HEK293 (cell line): Measurements from ENCODE around the gene MYOM3.

Source experiments
- CTCF ChIA-PET: fragments of 350-600 bp; formaldehyde crosslinking; extraction: SDS; loops from one replicate; lab custom pipeline; 2021; ENCODE audit warnings: antibody characterized with exemption; lab: Yijun Ruan, JAX
- POLR2A ChIA-PET: fragments of 300-600 bp; formaldehyde crosslinking; extraction: SDS; loops from one replicate; lab custom pipeline; 2020; ENCODE audit warnings: antibody characterized with exemption, inconsistent platforms; lab: Yijun Ruan, JAX
- H3K27ac ChIP-seq: fragments of 200-500 bp; sonication (Bioruptor generic); 2 replicates; pipeline ENCODE4 v1.5.1; 2014; ENCODE audit warnings: low read depth, low read length, control low read depth, inconsistent platforms; ENCODE audit errors: extremely low read depth
- H3K36me3 ChIP-seq, 2 experiments: fragments of 200-500 bp in 1 of 2; sonication (Bioruptor generic) in 1 of 2; 1 replicate in 1 of 2; 2 replicates in 1 of 2; pipeline ENCODE4 v1.5.1; 2014 to 2017; ENCODE audit warnings: inconsistent platforms in 2 of 2, low read length in 2 of 2; ENCODE audit not compliant: control insufficient read depth in 2 of 2, insufficient read depth in 1 of 2
- H3K4me1 ChIP-seq: fragments of 200-500 bp; sonication (Bioruptor generic); 2 replicates; pipeline ENCODE4 v1.5.1; 2014; ENCODE audit warnings: mild to moderate bottlenecking, low read length, inconsistent platforms; ENCODE audit not compliant: control insufficient read depth, insufficient read depth
- H3K4me3 ChIP-seq: 2 replicates; pipeline ENCODE4 v1.5.1; 2011; ENCODE audit warnings: low read depth, mild to moderate bottlenecking, control low read depth, low read length, moderate library complexity
- H3K9me3 ChIP-seq: fragments of 200-500 bp; sonication (Bioruptor generic); 2 replicates; pipeline ENCODE4 v1.5.1; 2014; ENCODE audit warnings: low read depth, low read length, inconsistent platforms; ENCODE audit not compliant: control insufficient read depth, insufficient read depth
- HOXD13 ChIP-seq: sonication (generic); formaldehyde crosslinking; IDR thresholded peaks from 2 replicates; pipeline ENCODE4 v1.8.0; 2022; ENCODE audit warnings: missing genetic modification reagents, borderline replicate concordance
- OVOL3 ChIP-seq: fragments of 450-650 bp; formaldehyde crosslinking; IDR thresholded peaks from 2 replicates; pipeline ENCODE4 v1.5.1; 2016; ENCODE audit warnings: missing biosample characterization, missing genetic modification characterization
- SALL2 ChIP-seq: fragments of 450-650 bp; formaldehyde crosslinking; IDR thresholded peaks from 2 replicates; pipeline ENCODE4 v1.5.0; 2017; ENCODE audit warnings: missing biosample characterization, mild to moderate bottlenecking, missing genetic modification characterization, borderline replicate concordance
- SCRT2 ChIP-seq: fragments of 450-650 bp; formaldehyde crosslinking; IDR thresholded peaks from 2 replicates; pipeline ENCODE4 v1.5.1; 2016; ENCODE audit warnings: missing biosample characterization, missing genetic modification characterization
- ZEB2 ChIP-seq: fragments of 450-650 bp; formaldehyde crosslinking; IDR thresholded peaks from 2 replicates; pipeline ENCODE4 v1.5.1; 2016; ENCODE audit warnings: missing biosample characterization, missing genetic modification characterization
- ZFP3 ChIP-seq: fragments of 450-650 bp; formaldehyde crosslinking; IDR thresholded peaks from 2 replicates; pipeline ENCODE4 v1.5.1; 2016; ENCODE audit warnings: low read depth, missing biosample characterization, missing genetic modification characterization
- ZNF138 ChIP-seq: fragments of 450-650 bp; formaldehyde crosslinking; IDR thresholded peaks from 2 replicates; pipeline ENCODE4 v1.5.1; 2016; ENCODE audit warnings: missing biosample characterization, missing genetic modification characterization, borderline replicate concordance
- ZNF155 ChIP-seq: fragments of 450-650 bp; formaldehyde crosslinking; IDR thresholded peaks from 2 replicates; pipeline ENCODE4 v1.5.1; 2016; ENCODE audit warnings: missing biosample characterization, missing genetic modification characterization
- ZNF184 ChIP-seq: fragments of 450-650 bp; IDR thresholded peaks from 2 replicates; pipeline ENCODE4 v1.5.1; 2018; ENCODE audit warnings: missing biosample characterization, mild to moderate bottlenecking, missing genetic modification characterization
- ZNF202 ChIP-seq: fragments of 450-650 bp; formaldehyde crosslinking; IDR thresholded peaks from 2 replicates; pipeline ENCODE4 v1.5.1; 2016; ENCODE audit warnings: missing biosample characterization, missing genetic modification characterization, borderline replicate concordance
- ZNF266 ChIP-seq: fragments of 450-650 bp; formaldehyde crosslinking; IDR thresholded peaks from 2 replicates; pipeline ENCODE4 v1.5.1; 2016; ENCODE audit warnings: missing biosample characterization, missing genetic modification characterization, low read depth
- ZNF274 ChIP-seq, 2 experiments: fragments of 200-500 bp in 1 of 2; fragments of 450-650 bp in 1 of 2; sonication (Bioruptor generic) in 1 of 2; formaldehyde crosslinking in 1 of 2; IDR thresholded peaks; 2 replicates each; pipeline versions ENCODE4 v1.5.1 to v1.6.1; 2014 to 2016; ENCODE audit warnings: borderline replicate concordance in 1 of 2, inconsistent platforms in 1 of 2, low read length in 1 of 2, missing biosample characterization in 1 of 2, missing genetic modification characterization in 1 of 2
- ZNF423 ChIP-seq: fragments of 450-650 bp; formaldehyde crosslinking; IDR thresholded peaks from 2 replicates; pipeline ENCODE4 v1.5.1; 2016; ENCODE audit warnings: missing biosample characterization, missing genetic modification characterization
- ZNF514 ChIP-seq: fragments of 450-650 bp; formaldehyde crosslinking; IDR thresholded peaks from 2 replicates; pipeline ENCODE4 v1.5.1; 2016; ENCODE audit warnings: missing biosample characterization, missing genetic modification characterization
- ZNF529 ChIP-seq: fragments of 450-650 bp; formaldehyde crosslinking; IDR thresholded peaks from 2 replicates; pipeline ENCODE4 v1.5.1; 2017; ENCODE audit warnings: missing genetic modification characterization, missing biosample characterization; ENCODE audit not compliant: insufficient replicate concordance
- ZNF561 ChIP-seq: fragments of 450-650 bp; IDR thresholded peaks from 2 replicates; pipeline ENCODE4 v1.5.1; 2018; ENCODE audit warnings: missing biosample characterization, missing genetic modification characterization, borderline replicate concordance
- ZNF623 ChIP-seq: fragments of 450-650 bp; formaldehyde crosslinking; IDR thresholded peaks from 2 replicates; pipeline ENCODE4 v1.5.1; 2016; ENCODE audit warnings: missing biosample characterization, missing genetic modification characterization
- ZNF629 ChIP-seq: fragments of 450-650 bp; formaldehyde crosslinking; IDR thresholded peaks from 2 replicates; pipeline ENCODE4 v1.5.1; 2017; ENCODE audit warnings: missing biosample characterization, missing genetic modification characterization
- ZNF654 ChIP-seq: fragments of 450-650 bp; formaldehyde crosslinking; IDR thresholded peaks from 2 replicates; pipeline ENCODE4 v1.5.1; 2016; ENCODE audit warnings: low read depth, missing biosample characterization, missing genetic modification characterization
- ZNF670 ChIP-seq: fragments of 450-650 bp; formaldehyde crosslinking; IDR thresholded peaks from 2 replicates; pipeline ENCODE4 v1.5.1; 2016; ENCODE audit warnings: missing biosample characterization, missing genetic modification characterization, low read depth
- ZSCAN30 ChIP-seq: fragments of 450-650 bp; IDR thresholded peaks from 2 replicates; pipeline ENCODE4 v1.5.1; 2018; ENCODE audit warnings: missing biosample characterization, mild to moderate bottlenecking, missing genetic modification characterization, moderate library complexity
- TF ChIP-seq, protein P1 (sequence below): fragments of 450-650 bp; formaldehyde crosslinking; IDR thresholded peaks from 2 replicates; pipeline ENCODE4 v1.5.1; 2016; ENCODE audit warnings: missing biosample characterization, missing genetic modification characterization, low read depth
- TF ChIP-seq, protein P2 (sequence below): fragments of 450-650 bp; formaldehyde crosslinking; IDR thresholded peaks from 2 replicates; pipeline ENCODE4 v1.5.1; 2016; ENCODE audit warnings: missing biosample characterization, missing genetic modification characterization
- TF ChIP-seq, protein P3 (sequence below): sonication (generic); formaldehyde crosslinking; IDR thresholded peaks from 2 replicates; pipeline ENCODE4 v1.8.1; 2022; ENCODE audit warnings: mild to moderate bottlenecking, moderate library complexity, missing genetic modification reagents
- TF ChIP-seq, protein P4 (sequence below): fragments of 450-650 bp; formaldehyde crosslinking; IDR thresholded peaks from 2 replicates; pipeline ENCODE4 v1.5.1; 2016; ENCODE audit warnings: missing biosample characterization, missing genetic modification characterization, borderline replicate concordance

Gene MYOM3

DNA sequence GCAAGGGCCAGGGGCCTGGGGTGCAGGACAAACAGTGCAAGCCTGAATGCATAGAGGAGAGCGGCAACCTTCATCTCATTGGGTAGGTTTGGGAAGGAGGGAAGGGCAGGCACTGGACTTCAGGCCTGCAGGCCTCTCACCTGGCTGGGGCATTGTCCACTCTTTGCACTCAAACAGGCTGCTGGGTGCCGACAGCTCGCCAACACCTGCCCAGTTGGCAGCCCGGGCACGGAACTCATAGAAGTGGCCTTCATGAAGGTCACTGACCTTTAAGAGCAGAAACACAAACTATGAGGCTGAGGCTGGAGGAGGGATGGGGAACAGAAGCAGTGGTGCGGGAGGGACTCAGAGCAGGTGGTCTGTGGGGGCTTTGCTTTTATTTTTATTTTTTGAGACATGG lies 30.7 kb downstream of the MYOM3 start:
- POLR2A ChIA-PET = no interaction called here
- TF ChIP-seq ZNF266 = no peak
- no peak for TF ChIP-seq ZNF184 (tag by site-specific recombination)
- TF ChIP-seq ZNF138 (tag by site-specific recombination) = no peak
- TF ChIP-seq SALL2 (tag by site-specific recombination) = no peak
- no peak for TF ChIP-seq OVOL3 (tag by site-specific recombination)
- TF ChIP-seq ZNF529 (tag by site-specific recombination) = no peak
- TF ChIP-seq ZNF629 = no peak
- TF ChIP-seq, protein P1, sequence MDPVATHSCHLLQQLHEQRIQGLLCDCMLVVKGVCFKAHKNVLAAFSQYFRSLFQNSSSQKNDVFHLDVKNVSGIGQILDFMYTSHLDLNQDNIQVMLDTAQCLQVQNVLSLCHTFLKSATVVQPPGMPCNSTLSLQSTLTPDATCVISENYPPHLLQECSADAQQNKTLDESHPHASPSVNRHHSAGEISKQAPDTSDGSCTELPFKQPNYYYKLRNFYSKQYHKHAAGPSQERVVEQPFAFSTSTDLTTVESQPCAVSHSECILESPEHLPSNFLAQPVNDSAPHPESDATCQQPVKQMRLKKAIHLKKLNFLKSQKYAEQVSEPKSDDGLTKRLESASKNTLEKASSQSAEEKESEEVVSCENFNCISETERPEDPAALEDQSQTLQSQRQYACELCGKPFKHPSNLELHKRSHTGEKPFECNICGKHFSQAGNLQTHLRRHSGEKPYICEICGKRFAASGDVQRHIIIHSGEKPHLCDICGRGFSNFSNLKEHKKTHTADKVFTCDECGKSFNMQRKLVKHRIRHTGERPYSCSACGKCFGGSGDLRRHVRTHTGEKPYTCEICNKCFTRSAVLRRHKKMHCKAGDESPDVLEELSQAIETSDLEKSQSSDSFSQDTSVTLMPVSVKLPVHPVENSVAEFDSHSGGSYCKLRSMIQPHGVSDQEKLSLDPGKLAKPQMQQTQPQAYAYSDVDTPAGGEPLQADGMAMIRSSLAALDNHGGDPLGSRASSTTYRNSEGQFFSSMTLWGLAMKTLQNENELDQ (tag by site-specific recombination) = no peak
- TF ChIP-seq, protein P2, sequence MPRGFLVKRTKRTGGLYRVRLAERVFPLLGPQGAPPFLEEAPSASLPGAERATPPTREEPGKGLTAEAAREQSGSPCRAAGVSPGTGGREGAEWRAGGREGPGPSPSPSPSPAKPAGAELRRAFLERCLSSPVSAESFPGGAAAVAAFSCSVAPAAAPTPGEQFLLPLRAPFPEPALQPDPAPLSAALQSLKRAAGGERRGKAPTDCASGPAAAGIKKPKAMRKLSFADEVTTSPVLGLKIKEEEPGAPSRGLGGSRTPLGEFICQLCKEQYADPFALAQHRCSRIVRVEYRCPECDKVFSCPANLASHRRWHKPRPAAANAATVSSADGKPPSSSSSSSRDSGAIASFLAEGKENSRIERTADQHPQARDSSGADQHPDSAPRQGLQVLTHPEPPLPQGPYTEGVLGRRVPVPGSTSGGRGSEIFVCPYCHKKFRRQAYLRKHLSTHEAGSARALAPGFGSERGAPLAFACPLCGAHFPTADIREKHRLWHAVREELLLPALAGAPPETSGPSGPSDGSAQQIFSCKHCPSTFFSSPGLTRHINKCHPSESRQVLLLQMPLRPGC = no peak
- Histone ChIP-seq H3K36me3 (no peaks in the 10 kb centered on the region), H3K4me1 (no peaks in the 10 kb centered on the region), H3K27ac (no peak overlapping the region), H3K9me3 (no peaks in the 10 kb centered on the region), H3K4me3 (no peak overlapping the region)
- CTCF ChIA-PET = no interaction called here

DNA sequence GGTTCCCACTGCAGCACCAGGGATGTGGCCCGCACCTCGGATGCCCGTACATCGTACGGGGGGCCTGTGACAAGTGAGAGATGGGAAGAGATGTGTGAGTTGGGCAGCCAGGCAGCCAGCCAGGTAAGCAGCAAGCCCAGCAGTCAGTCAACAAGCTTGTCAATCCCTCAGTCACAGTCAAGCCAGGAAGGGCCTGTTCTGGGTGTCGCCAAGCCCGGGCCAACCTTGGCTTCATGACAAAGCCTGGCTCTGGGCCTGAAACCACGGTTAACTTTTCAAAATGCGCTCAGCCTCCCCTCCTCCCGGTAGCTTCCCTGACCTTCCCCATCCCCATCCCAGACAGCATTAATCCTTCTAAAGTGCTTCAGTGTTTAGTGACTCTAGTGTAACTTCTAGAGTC lies 31.8 kb downstream of the MYOM3 start:
- Histone ChIP-seq H3K36me3 (no peaks in the 10 kb centered on the region), H3K4me1 (no peaks in the 10 kb centered on the region), H3K27ac (no peak overlapping the region), H3K4me3 (no peak overlapping the region), H3K9me3 (no peaks in the 10 kb centered on the region)
- ChIA-PET POLR2A (no interaction called here), CTCF (interaction anchor here (0.8 to 1.7 kb wide), 2 partner anchors 10 to 70 kb away, joined by 3 to 8 read pairs; no protein-coding TSS in a partner anchor)
- TF ChIP-seq ZNF561 (tag by site-specific recombination) (no peak), ZSCAN30 (tag by site-specific recombination) (no peak), HOXD13 (no peak), ZNF670 (tag by site-specific recombination) (no peak), ZNF202 (no peak), ZNF623 (tag by site-specific recombination) (no peak), SCRT2 (tag by site-specific recombination) (no peak), ZNF514 (no peak), ZNF423 (tag by site-specific recombination) (no peak), ZNF654 (tag by site-specific recombination) (no peak), ZNF155 (tag by site-specific recombination) (no peak), ZEB2 (tag by site-specific recombination) (no peak), ZNF274 (IDR thresholded peaks at IDR 0.05; ENCODE audit: low read length) (no peak), ZNF274 (tag by site-specific recombination; IDR thresholded peaks at IDR 0.05; ENCODE audit: borderline replicate concordance) (no peak), ZFP3 (tag by site-specific recombination) (no peak)
- TF ChIP-seq, protein P3, sequence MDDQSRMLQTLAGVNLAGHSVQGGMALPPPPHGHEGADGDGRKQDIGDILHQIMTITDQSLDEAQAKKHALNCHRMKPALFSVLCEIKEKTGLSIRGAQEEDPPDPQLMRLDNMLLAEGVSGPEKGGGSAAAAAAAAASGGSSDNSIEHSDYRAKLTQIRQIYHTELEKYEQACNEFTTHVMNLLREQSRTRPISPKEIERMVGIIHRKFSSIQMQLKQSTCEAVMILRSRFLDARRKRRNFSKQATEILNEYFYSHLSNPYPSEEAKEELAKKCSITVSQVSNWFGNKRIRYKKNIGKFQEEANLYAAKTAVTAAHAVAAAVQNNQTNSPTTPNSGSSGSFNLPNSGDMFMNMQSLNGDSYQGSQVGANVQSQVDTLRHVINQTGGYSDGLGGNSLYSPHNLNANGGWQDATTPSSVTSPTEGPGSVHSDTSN = no peak
- TF ChIP-seq, protein P4, sequence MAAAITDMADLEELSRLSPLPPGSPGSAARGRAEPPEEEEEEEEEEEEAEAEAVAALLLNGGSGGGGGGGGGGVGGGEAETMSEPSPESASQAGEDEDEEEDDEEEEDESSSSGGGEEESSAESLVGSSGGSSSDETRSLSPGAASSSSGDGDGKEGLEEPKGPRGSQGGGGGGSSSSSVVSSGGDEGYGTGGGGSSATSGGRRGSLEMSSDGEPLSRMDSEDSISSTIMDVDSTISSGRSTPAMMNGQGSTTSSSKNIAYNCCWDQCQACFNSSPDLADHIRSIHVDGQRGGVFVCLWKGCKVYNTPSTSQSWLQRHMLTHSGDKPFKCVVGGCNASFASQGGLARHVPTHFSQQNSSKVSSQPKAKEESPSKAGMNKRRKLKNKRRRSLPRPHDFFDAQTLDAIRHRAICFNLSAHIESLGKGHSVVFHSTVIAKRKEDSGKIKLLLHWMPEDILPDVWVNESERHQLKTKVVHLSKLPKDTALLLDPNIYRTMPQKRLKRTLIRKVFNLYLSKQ (tag by site-specific recombination) = no peak
